Astrocyte of the spinal cord (primary cell): ENCODE data around the gene VSIG10L.

Experiments used
- DNase-seq: peaks from one replicate; pipeline ENCODE4 v3.0.0; 2011; ENCODE audit warnings: low read depth, low spot score
- H3K4me3 ChIP-seq: 2 replicates; pipeline ENCODE4 v1.5.1; 2011; ENCODE audit warnings: low read depth, mild to moderate bottlenecking, low read length, moderate library complexity
- CTCF ChIP-seq: IDR thresholded peaks from 2 replicates; pipeline ENCODE4 v1.5.1; 2012; ENCODE audit warnings: low read depth, mild to moderate bottlenecking, low read length, inconsistent platforms
- in situ Hi-C: cut with HindIII; loops from 2 replicates; pipeline ENCODE4 v1.10.0; 2017; ENCODE audit warnings: low sequenced_read_pairs

Gene VSIG10L

GRCh38 chr19:51380379-51380778 lies 38.4 kb upstream of the VSIG10L start:
- no peak for TF ChIP-seq CTCF
- no peak for DNase-seq
- no peak overlapping the region for H3K4me3 ChIP-seq
- in situ Hi-C loops, result no loop called here

- no peak overlapping the region for H3K4me3 ChIP-seq
- no peak for TF ChIP-seq CTCF
- in situ Hi-C loops, result no loop called here
- no peak for DNase-seq
These were observed 35.5 kb upstream of the VSIG10L start for GRCh38 chr19:51377422-51377821.

GRCh38 chr19:51375504-51376221 lies 33.7 kb upstream of the VSIG10L start:
- in situ Hi-C loops, result no loop called here
- no peak for TF ChIP-seq CTCF
- DNase-seq, result no peak
- no peak overlapping the region for H3K4me3 ChIP-seq

GRCh38 chr19:51372649-51373504 lies 30.9 kb upstream of the VSIG10L start, which contains the start of gene NKG7:
Gene NKG7 (minus strand): TSS chr19:51372654. CDS start chr19:51372535, 119 bp downstream.
- no peak for TF ChIP-seq CTCF
- no peak within 1 kb of the TSS for H3K4me3 ChIP-seq
- no peak for DNase-seq
- in situ Hi-C loops, result no loop called here

- in situ Hi-C loops, result no loop called here
- no peak for TF ChIP-seq CTCF
- H3K4me3 ChIP-seq, result no peak overlapping the region
- no peak for DNase-seq
These were observed 30.2 kb upstream of the VSIG10L start for GRCh38 chr19:51372021-51372648.

- DNase-seq, result no peak
- in situ Hi-C loops, result no loop called here
- TF ChIP-seq CTCF, result no peak
- no peak overlapping the region for H3K4me3 ChIP-seq
These were observed 29.3 kb upstream of the VSIG10L start for GRCh38 chr19:51371186-51371690.
